Esophagus muscularis mucosa (tissue), 3 donors: Measurements from ENCODE around the gene SCYGR8.

Source experiments
- EP300 ChIP-seq: sonication (generic); formaldehyde crosslinking; IDR thresholded peaks from one replicate; pipeline ENCODE4 v1.6.1; 2017; ENCODE audit warnings: antibody characterized with exemption
- TF ChIP-seq, protein P1 (sequence below), 3 experiments: fragments of 200-600 bp in 2 of 3; fragments of 450-650 bp in 1 of 3; sonication (generic) in 2 of 3; IDR thresholded peaks; one replicate each; pipeline ENCODE4 v1.5.1; 2017 to 2019; ENCODE audit warnings: antibody characterized with exemption in 3 of 3, mild to moderate bottlenecking in 2 of 3, moderate library complexity in 1 of 3

DNA sequence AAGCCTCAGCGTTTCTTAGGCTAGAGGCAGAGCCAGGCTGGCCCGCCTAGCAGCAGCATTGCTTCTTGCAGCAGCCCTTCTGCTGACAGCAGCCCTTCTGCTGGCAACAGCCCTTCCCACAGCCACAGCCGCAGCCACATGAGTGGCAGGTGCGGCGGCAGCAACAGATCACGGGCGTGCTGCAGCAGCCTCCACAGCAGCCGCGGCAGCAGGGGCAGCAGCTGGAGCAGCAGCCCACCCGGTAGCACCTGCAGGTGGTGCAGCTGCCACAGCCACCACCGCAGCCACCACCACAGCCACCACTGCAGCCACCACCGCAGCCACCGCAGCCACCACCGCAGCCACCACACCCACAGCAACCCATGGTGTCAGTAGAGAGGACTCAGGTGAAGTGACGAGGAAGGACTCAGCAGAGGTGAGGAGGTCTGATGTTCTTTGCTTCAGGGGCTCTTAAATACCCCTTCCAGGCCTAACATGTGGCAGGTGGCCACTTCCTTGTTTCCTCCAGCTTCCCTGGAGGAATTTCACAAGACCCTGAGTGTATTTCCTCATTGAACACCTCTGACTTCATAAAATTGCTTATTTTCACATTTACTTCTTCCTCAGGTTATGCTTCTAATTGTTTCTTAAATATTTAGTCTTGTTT lies 21.2 kb upstream of the SCYGR8 start, which contains the start of gene SCYGR6:
- TF ChIP-seq, protein P1, sequence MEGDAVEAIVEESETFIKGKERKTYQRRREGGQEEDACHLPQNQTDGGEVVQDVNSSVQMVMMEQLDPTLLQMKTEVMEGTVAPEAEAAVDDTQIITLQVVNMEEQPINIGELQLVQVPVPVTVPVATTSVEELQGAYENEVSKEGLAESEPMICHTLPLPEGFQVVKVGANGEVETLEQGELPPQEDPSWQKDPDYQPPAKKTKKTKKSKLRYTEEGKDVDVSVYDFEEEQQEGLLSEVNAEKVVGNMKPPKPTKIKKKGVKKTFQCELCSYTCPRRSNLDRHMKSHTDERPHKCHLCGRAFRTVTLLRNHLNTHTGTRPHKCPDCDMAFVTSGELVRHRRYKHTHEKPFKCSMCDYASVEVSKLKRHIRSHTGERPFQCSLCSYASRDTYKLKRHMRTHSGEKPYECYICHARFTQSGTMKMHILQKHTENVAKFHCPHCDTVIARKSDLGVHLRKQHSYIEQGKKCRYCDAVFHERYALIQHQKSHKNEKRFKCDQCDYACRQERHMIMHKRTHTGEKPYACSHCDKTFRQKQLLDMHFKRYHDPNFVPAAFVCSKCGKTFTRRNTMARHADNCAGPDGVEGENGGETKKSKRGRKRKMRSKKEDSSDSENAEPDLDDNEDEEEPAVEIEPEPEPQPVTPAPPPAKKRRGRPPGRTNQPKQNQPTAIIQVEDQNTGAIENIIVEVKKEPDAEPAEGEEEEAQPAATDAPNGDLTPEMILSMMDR (IDR thresholded peaks at IDR 0.05): no peak
- no peak for TF ChIP-seq EP300
